Uterus (tissue), 4 donors: ENCODE measurements around the gene RS1. TPM values are rescaled to one million over a fixed set of nuclear protein-coding genes. Genes with fewer than 3 reads are reported as not detected.

Experiments
- DNase-seq, 2 donors: peaks; one replicate each; pipeline ENCODE4 v3.0.0-alpha.2; 2019 to 2020
- H3K27ac ChIP-seq, 2 donors: fragments of 200-600 bp; sonication (generic); 1 replicate in 1 of 2; 2 replicates in 1 of 2; pipeline ENCODE4 v1.5.1; 2016 to 2018
- H3K27me3 ChIP-seq, 2 donors: fragments of 200-600 bp; sonication (generic); one replicate each; pipeline ENCODE4 v1.5.1; 2018 to 2019; ENCODE audit warnings: control low read depth in 1 of 2
- H3K36me3 ChIP-seq, 2 donors: fragments of 200-600 bp; sonication (generic); one replicate each; pipeline ENCODE4 v1.5.1; 2019; ENCODE audit warnings: control low read depth in 1 of 2
- H3K4me1 ChIP-seq, 2 donors: fragments of 200-600 bp; sonication (generic); one replicate each; pipeline ENCODE4 v1.5.1; 2018 to 2019; ENCODE audit warnings: control low read depth in 1 of 2
- H3K4me3 ChIP-seq, 2 donors: fragments of 200-600 bp; sonication (generic); 1 replicate in 1 of 2; 2 replicates in 1 of 2; pipeline ENCODE4 v1.5.1; 2018 to 2019; ENCODE audit warnings: mild to moderate bottlenecking in 1 of 2
- H3K9me3 ChIP-seq, 2 donors: fragments of 200-600 bp; sonication (generic); one replicate each; pipeline ENCODE4 v1.5.1; 2019; ENCODE audit warnings: control low read depth in 1 of 2
- CTCF ChIP-seq, 4 experiments: fragments of 200-600 bp in 2 of 4; fragments of 450-650 bp in 2 of 4; sonication (generic) in 2 of 4; IDR thresholded peaks; one replicate each; pipeline ENCODE4 v1.5.1; 2016 to 2019; ENCODE audit warnings: antibody characterized with exemption in 4 of 4, mild to moderate bottlenecking in 2 of 4, moderate library complexity in 1 of 4
- POLR2A ChIP-seq, 2 donors: fragments of 450-650 bp; IDR thresholded peaks; one replicate each; pipeline ENCODE4 v1.6.1; 2016; ENCODE audit warnings: antibody characterized with exemption in 2 of 2, mild to moderate bottlenecking in 1 of 2, moderate library complexity in 1 of 2
- intact Hi-C: fragments of 100-400 bp; cut with DNase I; formaldehyde crosslinking; loops from one replicate; pipeline ENCODE4 v1.15.1; 2023; ENCODE audit warnings: low total_unique reads
- total RNA-seq, 4 donors: library from RNA; depleted of rRNA in 3 of 4; stranded (reverse); fragments of >200 nt in 3 of 4; gene quantifications; one replicate each; pipeline versions ENCODE4 v1.1.0 to v1.2.4, GENCODE V29; 2014 to 2023
- donor health status: DM: yes; HTN: yes; CAD: no.

Gene RS1
- not detected for total RNA-seq

GRCh38 chrX:18672008-18672407 lies at the start of gene RS1:
Gene RS1 (minus strand): TSS chrX:18672108. CDS start chrX:18672068, 40 bp downstream.
- Histone ChIP-seq H3K27me3 (no peaks in the 10 kb centered on the region), H3K4me1 (no peaks in the 10 kb centered on the region), H3K4me3 (no peak within 1 kb of the TSS), H3K36me3 (no peaks in the 10 kb centered on the region), H3K9me3 (no peaks in the 10 kb centered on the region), H3K27ac (no peak within 1 kb of the TSS)
- TF ChIP-seq CTCF (IDR thresholded peaks at IDR 0.05) (no peak), POLR2A (IDR thresholded peaks at IDR 0.05) (no peak)
- no peak for DNase-seq
- intact Hi-C loops, result no loop called here

- TF ChIP-seq CTCF (IDR thresholded peaks at IDR 0.05), result no peak
- no peak for TF ChIP-seq POLR2A (IDR thresholded peaks at IDR 0.05)
- no peak for DNase-seq
- no peak overlapping the region for H3K27ac ChIP-seq
- H3K36me3 ChIP-seq, result no peaks in the 10 kb centered on the region
- no peaks in the 10 kb centered on the region for H3K4me1 ChIP-seq
- H3K27me3 ChIP-seq, result no peaks in the 10 kb centered on the region
- intact Hi-C loops, result no loop called here
- no peak overlapping the region for H3K4me3 ChIP-seq
- H3K9me3 ChIP-seq, result no peaks in the 10 kb centered on the region
Observed at GRCh38 chrX:18719852-18720251, 47.9 kb upstream of the RS1 start.

- Histone ChIP-seq H3K9me3 (no peaks in the 10 kb centered on the region), H3K36me3 (no peaks in the 10 kb centered on the region), H3K4me3 (no peak overlapping the region), H3K27me3 (no peaks in the 10 kb centered on the region), H3K4me1 (no peaks in the 10 kb centered on the region), H3K27ac (no peak overlapping the region)
- no peak for DNase-seq
- intact Hi-C loops, result no loop called here
- TF ChIP-seq CTCF (IDR thresholded peaks at IDR 0.05) (no peak), POLR2A (IDR thresholded peaks at IDR 0.05) (no peak)
Observed at GRCh38 chrX:18714910-18715309, 43.0 kb upstream of the RS1 start.

- no peak for TF ChIP-seq CTCF (IDR thresholded peaks at IDR 0.05)
- TF ChIP-seq POLR2A (IDR thresholded peaks at IDR 0.05), result no peak
- no peak overlapping the region for H3K27ac ChIP-seq
- no peaks in the 10 kb centered on the region for H3K36me3 ChIP-seq
- no peaks in the 10 kb centered on the region for H3K4me1 ChIP-seq
- no peaks in the 10 kb centered on the region for H3K9me3 ChIP-seq
- H3K4me3 ChIP-seq, result no peak overlapping the region
- H3K27me3 ChIP-seq, result no peaks in the 10 kb centered on the region
- DNase-seq, result no peak
- intact Hi-C loops, result no loop called here
Observed at GRCh38 chrX:18709833-18710232, 37.9 kb upstream of the RS1 start.

- Histone ChIP-seq H3K9me3 (no peaks in the 10 kb centered on the region), H3K4me3 (no peak within 1 kb of the TSS), H3K27ac (no peak within 1 kb of the TSS), H3K36me3 (no peaks in the 10 kb centered on the region), H3K4me1 (no peaks in the 10 kb centered on the region), H3K27me3 (no peaks in the 10 kb centered on the region)
- intact Hi-C loops, result no loop called here
- DNase-seq, result no peak
- TF ChIP-seq POLR2A (IDR thresholded peaks at IDR 0.05) (no peak), CTCF (IDR thresholded peaks at IDR 0.05) (no peak)
Observed at GRCh38 chrX:18707426-18708049, 35.6 kb upstream of the RS1 start, which contains the start of gene PPEF1. Gene PPEF1 (plus strand): TSS chrX:18707645. CDS start chrX:18707781, 136 bp downstream.
